Thoracic aorta (tissue), 2 donors: Measurements from ENCODE around the gene TTC22. TPM values are rescaled to one million over a fixed set of nuclear protein-coding genes. Genes with fewer than 3 reads are reported as not detected.

ENCODE experiments used
- ATAC-seq: fragments of 150-250 bp; one replicate; pipeline ENCODE4 v1.8.0; 2017; ENCODE audit warnings: low read depth; ENCODE audit not compliant: insufficient number of reproducible peaks, low FRiP score
- DNase-seq: peaks from one replicate; pipeline ENCODE4 v3.0.0-alpha.2; 2020; ENCODE audit warnings: low spot score
- H3K27ac ChIP-seq, 2 donors: fragments of 200-600 bp; sonication (generic); 1 replicate in 1 of 2; 2 replicates in 1 of 2; pipeline ENCODE4 v1.5.1; 2016; ENCODE audit warnings: mild to moderate bottlenecking in 2 of 2, moderate library complexity in 2 of 2
- H3K27me3 ChIP-seq: fragments of 200-600 bp; sonication (generic); replicated peaks from 2 replicates; pipeline ENCODE4 v1.6.0; 2016; ENCODE audit warnings: mild to moderate bottlenecking; ENCODE audit not compliant: insufficient read depth
- H3K36me3 ChIP-seq: fragments of 200-600 bp; sonication (generic); one replicate; pipeline ENCODE4 v1.5.1; 2016
- H3K4me1 ChIP-seq, 2 donors: fragments of 200-600 bp; sonication (generic); 1 replicate in 1 of 2; 2 replicates in 1 of 2; pipeline versions ENCODE4 v1.5.1 to v1.6.0; 2016; ENCODE audit warnings: low read depth in 2 of 2, mild to moderate bottlenecking in 1 of 2; ENCODE audit not compliant: control insufficient read depth in 1 of 2
- H3K4me3 ChIP-seq: fragments of 200-600 bp; sonication (generic); 2 replicates; pipeline ENCODE4 v1.5.1; 2016; ENCODE audit warnings: mild to moderate bottlenecking
- H3K9me3 ChIP-seq: fragments of 200-600 bp; sonication (generic); 2 replicates; pipeline ENCODE4 v1.5.1; 2016
- CTCF ChIP-seq: fragments of 200-600 bp; sonication (generic); IDR thresholded peaks from one replicate; pipeline ENCODE4 v1.5.1; 2019; ENCODE audit warnings: antibody characterized with exemption
- total RNA-seq, 2 donors: library from RNA; depleted of rRNA; stranded (reverse); fragments of >200 nt; gene quantifications; one replicate each; pipeline versions ENCODE4 v1.1.0 to v1.2.3, GENCODE V29; 2016

TTC22 gene
- total RNA-seq, 2 donors from 2014 or later: 0.63 TPM; not detected in 1

- no peak for TF ChIP-seq CTCF
- Histone ChIP-seq H3K4me3 (peak overlapping the region; percentile 62), H3K4me1 (peaks cover 6 to 27% of the 10 kb centered on the region in 2 donors), H3K36me3 (no peaks in the 10 kb centered on the region), H3K9me3 (no peaks in the 10 kb centered on the region), H3K27me3 (no peaks in the 10 kb centered on the region), H3K27ac (no peak overlapping the region)
- no peak for DNase-seq
- no peak for ATAC-seq
These were observed 853 bp downstream of the TTC22 start for GRCh38 chr1:54800041-54800898.

DNA sequence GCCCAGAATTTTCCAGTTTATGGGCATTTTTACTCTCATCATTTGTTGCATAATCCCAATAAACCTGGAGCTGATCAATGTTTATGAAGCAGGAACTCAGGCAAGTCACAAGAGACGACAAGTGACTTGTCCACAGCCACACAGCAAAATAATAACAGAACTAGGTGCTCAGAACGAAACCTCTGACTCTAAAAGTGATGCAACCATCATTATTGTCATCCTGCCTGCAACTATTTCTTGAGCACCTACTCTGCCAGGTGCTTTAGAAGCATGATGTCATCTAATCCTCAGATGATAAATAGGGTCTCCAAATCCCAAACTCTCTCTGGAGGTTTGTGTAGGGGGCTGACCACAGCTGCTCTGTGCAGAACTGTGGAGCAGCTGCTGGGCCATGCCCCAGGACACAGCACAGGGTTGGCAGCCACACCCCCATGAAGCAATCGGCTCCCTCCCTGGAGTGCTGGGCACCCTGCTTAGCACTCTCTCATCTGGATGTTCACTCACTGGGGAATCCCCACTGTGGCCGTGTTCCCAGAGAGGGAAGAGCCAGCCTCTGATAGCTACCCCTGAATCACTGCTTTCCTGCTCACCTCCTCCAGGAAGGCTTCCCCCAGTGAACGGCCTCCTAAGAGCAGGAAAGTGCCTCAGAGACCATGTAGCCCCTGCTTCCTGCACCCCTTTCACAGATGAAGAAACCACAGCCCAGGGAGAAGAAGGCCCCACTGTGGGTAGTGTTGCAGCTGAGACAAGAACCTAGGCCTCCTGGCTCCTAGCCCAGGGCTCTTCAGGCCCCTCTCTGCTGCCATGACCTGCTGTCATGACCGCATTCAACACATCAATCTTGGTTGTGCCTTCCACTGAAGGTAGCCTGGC, 2.1 kb downstream of the TTC22 start:
- Histone ChIP-seq H3K4me1 (peaks cover 3 to 19% of the 10 kb centered on the region in 2 donors), H3K9me3 (no peaks in the 10 kb centered on the region), H3K27me3 (no peaks in the 10 kb centered on the region), H3K27ac (no peak overlapping the region), H3K36me3 (no peaks in the 10 kb centered on the region), H3K4me3 (no peak overlapping the region)
- no peak for TF ChIP-seq CTCF
- ATAC-seq (no peak), DNase-seq (no peak)

GRCh38 chr1:54798206-54798605, 2.9 kb downstream of the TTC22 start:
- no peak for DNase-seq
- no peaks in the 10 kb centered on the region for H3K9me3 ChIP-seq
- ATAC-seq: no peak
- no peak overlapping the region for H3K27ac ChIP-seq
- H3K36me3 ChIP-seq: no peaks in the 10 kb centered on the region
- no peak for TF ChIP-seq CTCF
- H3K4me3 ChIP-seq: no peak overlapping the region
- peaks cover 3 to 14% of the 10 kb centered on the region in 2 donors for H3K4me1 ChIP-seq
- H3K27me3 ChIP-seq: no peaks in the 10 kb centered on the region

GRCh38 chr1:54796902-54797301, 4.2 kb downstream of the TTC22 start:
- Histone ChIP-seq H3K27me3 (no peaks in the 10 kb centered on the region), H3K4me1 (peaks cover 3 to 14% of the 10 kb centered on the region in 2 donors), H3K9me3 (peaks cover 3% of the 10 kb centered on the region), H3K27ac (no peak overlapping the region), H3K36me3 (no peaks in the 10 kb centered on the region), H3K4me3 (no peak overlapping the region)
- no peak for TF ChIP-seq CTCF
- ATAC-seq (no peak), DNase-seq (no peak)

- peaks cover 0 to 6% of the 10 kb centered on the region in 2 donors for H3K4me1 ChIP-seq
- no peak overlapping the region for H3K27ac ChIP-seq
- no peak for TF ChIP-seq CTCF
- peaks cover 5% of the 10 kb centered on the region for H3K9me3 ChIP-seq
- H3K36me3 ChIP-seq: no peaks in the 10 kb centered on the region
- H3K4me3 ChIP-seq: no peak overlapping the region
- DNase-seq (no peak), ATAC-seq (no peak)
- no peaks in the 10 kb centered on the region for H3K27me3 ChIP-seq
These were observed 5.2 kb downstream of the TTC22 start for GRCh38 chr1:54795841-54796468.
